K562 (cell line): ENCODE results near the gene ZMAT3. TPM values are rescaled to one million over a fixed set of nuclear protein-coding genes. Genes with fewer than 3 reads are reported as not detected.

ENCODE experiments used
- CBX8 ChIP-seq: fragments of 200-600 bp; sonication (generic); IDR thresholded peaks from 2 replicates; pipeline ENCODE4 v1.6.1; 2012; ENCODE audit warnings: borderline replicate concordance, mixed run types, low read depth, mild to moderate bottlenecking, moderate library complexity, mixed read lengths, low read length, control low read depth, inconsistent platforms; ENCODE audit not compliant: poor library complexity, severe bottlenecking; ENCODE audit errors: extremely low read depth
- FOXA3 ChIP-seq, 2 experiments: fragments of 450-650 bp in 1 of 2; sonication (generic) in 1 of 2; formaldehyde crosslinking; IDR thresholded peaks in 1 of 2; conservative IDR thresholded peaks in 1 of 2; 2 replicates each; pipeline versions ENCODE4 v1.4.0 to v1.8.0; 2020 to 2022; ENCODE audit warnings: mild to moderate bottlenecking in 2 of 2, missing genetic modification reagents in 1 of 2
- FOXM1 ChIP-seq, 2 experiments: fragments of 450-650 bp in 1 of 2; sonication (generic) in 1 of 2; formaldehyde crosslinking in 1 of 2; IDR thresholded peaks; 2 replicates each; pipeline versions ENCODE4 v1.6.1 to v1.9.0; 2017 to 2022; ENCODE audit warnings: low read depth in 2 of 2, mild to moderate bottlenecking in 2 of 2, missing genetic modification reagents in 1 of 2, moderate library complexity in 1 of 2
- HCFC1 ChIP-seq: IDR thresholded peaks from 2 replicates; pipeline ENCODE4 v1.6.1; 2012; ENCODE audit warnings: low read depth, low read length, improper control_type of control experiment
- NFIC ChIP-seq: fragments of 450-650 bp; IDR thresholded peaks from 2 replicates; pipeline ENCODE4 v1.6.1; 2017; ENCODE audit warnings: mild to moderate bottlenecking, inconsistent platforms
- PBX2 ChIP-seq, 2 experiments: IDR thresholded peaks in 1 of 2; conservative IDR thresholded peaks in 1 of 2; 2 replicates each; pipeline ENCODE4 v1.6.1; 2016; ENCODE audit warnings: low read depth in 2 of 2, mild to moderate bottlenecking in 1 of 2, missing compliant biosample characterization in 1 of 2, missing genetic modification characterization in 1 of 2, moderate library complexity in 1 of 2
- SMARCA4 ChIP-seq: fragments of 450-650 bp; IDR thresholded peaks from 2 replicates; pipeline ENCODE4 v1.6.1; 2016
- SMARCE1 ChIP-seq: fragments of 450-650 bp; IDR thresholded peaks from 2 replicates; pipeline ENCODE4 v1.7.1; 2016; ENCODE audit warnings: mild to moderate bottlenecking
- ZBTB1 ChIP-seq: sonication (generic); formaldehyde crosslinking; IDR thresholded peaks from 2 replicates; pipeline ENCODE4 v1.8.1; 2023; ENCODE audit warnings: missing genetic modification reagents, low read depth, mild to moderate bottlenecking, borderline replicate concordance
- ZBTB11 ChIP-seq, 3 experiments: fragments of 200-800 bp in 1 of 3; fragments of 250-450 bp in 1 of 3; fragments of 450-650 bp in 1 of 3; sonication (Bioruptor Pico) in 1 of 3; sonication (Bioruptor generic) in 1 of 3; formaldehyde crosslinking in 1 of 3; IDR thresholded peaks; 2 replicates each; pipeline versions ENCODE4 v1.6.1 to v1.8.0; 2016 to 2022; ENCODE audit warnings: mild to moderate bottlenecking in 2 of 3, missing genetic modification characterization in 2 of 3, missing compliant biosample characterization in 1 of 3, moderate library complexity in 1 of 3
- ZNF124 ChIP-seq: sonication (generic); formaldehyde crosslinking; IDR thresholded peaks from 2 replicates; pipeline ENCODE4 v1.8.1; 2022; ENCODE audit warnings: missing genetic modification reagents
- ZNF197 ChIP-seq: fragments of 200-800 bp; sonication (Bioruptor generic); IDR thresholded peaks from 2 replicates; pipeline ENCODE4 v1.6.1; 2016; ENCODE audit warnings: low read depth, missing genetic modification characterization, missing compliant biosample characterization
- ZNF589 ChIP-seq: fragments of 200-800 bp; sonication (Bioruptor generic); IDR thresholded peaks from 2 replicates; pipeline ENCODE4 v1.6.1; 2016; ENCODE audit warnings: low read depth, missing genetic modification characterization, missing compliant biosample characterization
- polyA plus RNA-seq, 8 experiments: library from polyadenylated mRNA; depleted of rRNA in 4 of 8; stranded (reverse) in 5 of 8; unstranded in 3 of 8; fragments of >200 nt; fragmentation: Nextera tagmentation in 2 of 8; fragmentation: Illumina TruSeq in 1 of 8; extraction: Ambion mirVana in 2 of 8; extraction: Trizol in 1 of 8; gene quantifications; 2 replicates each; pipeline versions ENCODE4 v1.2.1 to v1.2.3, GENCODE V29; 2011 to 2014; ENCODE audit warnings: inconsistent platforms in 1 of 8, missing spikeins in 1 of 8
- total RNA-seq, 7 experiments: library from RNA; depleted of rRNA in 6 of 7; stranded (reverse); fragments of >200 nt in 6 of 7; fragmentation: Illumina TruSeq in 2 of 7; extraction: Trizol in 2 of 7; gene quantifications; 2 replicates each; pipeline versions ENCODE4 v1.2.1 to v1.2.3, GENCODE V29; 2011 to 2021; ENCODE audit warnings: low replicate concordance in 1 of 7
- TF ChIP-seq, protein P1 (sequence below): fragments of 450-650 bp; IDR thresholded peaks from 2 replicates; pipeline ENCODE4 v1.6.1; 2016; ENCODE audit warnings: mild to moderate bottlenecking
- TF ChIP-seq, protein P2 (sequence below): fragments of 250-450 bp; sonication (Bioruptor Pico); IDR thresholded peaks from 2 replicates; pipeline ENCODE4 v1.4.0; 2020; ENCODE audit warnings: mild to moderate bottlenecking

ZMAT3 gene
- total and polyA plus RNA-seq, 9 of the 15 experiments (the other 6 are each of a cell fraction or from before 2014, with no cell fraction given), result 0.87 to 5.1 (median 3.9) TPM

DNA sequence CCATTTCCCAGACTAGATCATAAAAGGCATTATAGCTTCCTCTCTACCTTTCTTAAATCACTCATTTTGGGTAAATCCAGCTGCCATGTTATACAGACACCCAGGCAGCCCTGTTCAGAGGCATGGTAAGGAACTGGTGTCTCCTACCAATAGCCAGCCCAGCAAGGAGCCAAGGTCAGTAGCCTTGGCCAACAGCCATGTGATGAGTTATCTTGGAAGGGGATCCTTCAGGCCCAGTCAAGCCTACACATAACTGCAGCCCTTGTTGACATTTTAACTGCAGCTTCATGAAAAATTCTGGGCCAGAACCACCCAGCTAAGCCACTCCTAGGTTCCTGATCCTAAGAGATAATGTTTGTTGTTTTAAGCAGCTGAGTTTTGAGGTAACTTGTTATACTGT lies 29.0 kb upstream of the ZMAT3 start (continued):
- TF ChIP-seq, protein P1, sequence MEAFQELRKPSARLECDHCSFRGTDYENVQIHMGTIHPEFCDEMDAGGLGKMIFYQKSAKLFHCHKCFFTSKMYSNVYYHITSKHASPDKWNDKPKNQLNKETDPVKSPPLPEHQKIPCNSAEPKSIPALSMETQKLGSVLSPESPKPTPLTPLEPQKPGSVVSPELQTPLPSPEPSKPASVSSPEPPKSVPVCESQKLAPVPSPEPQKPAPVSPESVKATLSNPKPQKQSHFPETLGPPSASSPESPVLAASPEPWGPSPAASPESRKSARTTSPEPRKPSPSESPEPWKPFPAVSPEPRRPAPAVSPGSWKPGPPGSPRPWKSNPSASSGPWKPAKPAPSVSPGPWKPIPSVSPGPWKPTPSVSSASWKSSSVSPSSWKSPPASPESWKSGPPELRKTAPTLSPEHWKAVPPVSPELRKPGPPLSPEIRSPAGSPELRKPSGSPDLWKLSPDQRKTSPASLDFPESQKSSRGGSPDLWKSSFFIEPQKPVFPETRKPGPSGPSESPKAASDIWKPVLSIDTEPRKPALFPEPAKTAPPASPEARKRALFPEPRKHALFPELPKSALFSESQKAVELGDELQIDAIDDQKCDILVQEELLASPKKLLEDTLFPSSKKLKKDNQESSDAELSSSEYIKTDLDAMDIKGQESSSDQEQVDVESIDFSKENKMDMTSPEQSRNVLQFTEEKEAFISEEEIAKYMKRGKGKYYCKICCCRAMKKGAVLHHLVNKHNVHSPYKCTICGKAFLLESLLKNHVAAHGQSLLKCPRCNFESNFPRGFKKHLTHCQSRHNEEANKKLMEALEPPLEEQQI, result peak; percentile 66; the same call in 1 of the 2 replicates
- TF ChIP-seq CBX8 (no peak), HCFC1 (peak; percentile 39; the same call in 1 of the 2 replicates), FOXM1 (IDR thresholded peaks at IDR 0.05; ENCODE audit: low read depth) (peak; percentile 43; the same call in 1 of the 2 replicates), FOXM1 (CRISPR knock-in tag; IDR thresholded peaks at IDR 0.05; ENCODE audit: low read depth) (no peak), PBX2 (CRISPR knock-in tag; IDR thresholded peaks at IDR 0.05; ENCODE audit: low read depth) (no peak), PBX2 (tag; conservative IDR thresholded peaks at IDR 0.05; ENCODE audit: low read depth) (peak; percentile 80), ZNF124 (CRISPR knock-in tag) (no peak), FOXA3 (CRISPR knock-in tag; conservative IDR thresholded peaks at IDR 0.05 in 1 of 2, IDR thresholded peaks at IDR 0.05 in 1 of 2) (peak in 1 of 2 experiments; percentile 90; a peak in 2 of 4 replicates), SMARCA4 (peak; percentile 61; the same call in 1 of the 2 replicates), ZBTB11 (CRISPR knock-in tag; IDR thresholded peaks at IDR 0.05) (peak in 1 of 3 experiments; percentile 53; a peak in 2 of 6 replicates), SMARCE1 (peak; percentile 54; the same call in 1 of the 2 replicates), ZNF197 (CRISPR knock-in tag) (no peak), NFIC (peak; percentile 83), ZNF589 (0 out of 2 replicates have a peak, but pooled peaks have one; percentile 66), ZBTB1 (no peak)
- TF ChIP-seq, protein P2, sequence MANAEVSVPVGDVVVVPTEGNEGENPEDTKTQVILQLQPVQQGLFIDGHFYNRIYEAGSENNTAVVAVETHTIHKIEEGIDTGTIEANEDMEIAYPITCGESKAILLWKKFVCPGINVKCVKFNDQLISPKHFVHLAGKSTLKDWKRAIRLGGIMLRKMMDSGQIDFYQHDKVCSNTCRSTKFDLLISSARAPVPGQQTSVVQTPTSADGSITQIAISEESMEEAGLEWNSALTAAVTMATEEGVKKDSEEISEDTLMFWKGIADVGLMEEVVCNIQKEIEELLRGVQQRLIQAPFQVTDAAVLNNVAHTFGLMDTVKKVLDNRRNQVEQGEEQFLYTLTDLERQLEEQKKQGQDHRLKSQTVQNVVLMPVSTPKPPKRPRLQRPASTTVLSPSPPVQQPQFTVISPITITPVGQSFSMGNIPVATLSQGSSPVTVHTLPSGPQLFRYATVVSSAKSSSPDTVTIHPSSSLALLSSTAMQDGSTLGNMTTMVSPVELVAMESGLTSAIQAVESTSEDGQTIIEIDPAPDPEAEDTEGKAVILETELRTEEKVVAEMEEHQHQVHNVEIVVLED, result no peak
